Activated CD4-positive, alpha-beta T cell treated with anti-CD3 and anti-CD28 coated beads, Interleukin-2, amount 50 U/mL, for 4 hours (primary cell): ENCODE results near the gene GPR162.

ENCODE experiments used
- DNase-seq, 2 experiments: peaks; one replicate each; pipeline ENCODE4 v3.0.0-alpha.2; 2020

Gene GPR162

DNA sequence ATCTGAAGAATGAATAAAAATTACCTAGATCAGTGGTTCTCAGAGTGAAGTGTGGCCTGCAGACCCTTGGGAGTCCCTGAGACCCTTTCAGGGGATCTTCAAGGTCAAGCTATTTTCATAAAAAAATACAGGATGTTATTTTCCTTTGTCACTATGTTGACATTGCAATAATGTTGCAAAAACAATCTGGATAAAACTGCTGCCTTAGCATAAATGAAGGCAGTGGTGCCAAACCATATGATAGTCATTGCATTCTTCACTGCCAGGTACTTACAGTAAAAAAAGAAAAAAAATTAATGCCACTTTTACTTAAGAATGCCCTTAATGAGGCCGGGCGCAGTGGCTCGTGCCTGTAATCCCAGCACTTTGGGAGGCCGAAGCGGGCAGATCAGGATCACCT lies 34.3 kb upstream of the GPR162 start:
- DNase-seq, result no peak

DNA sequence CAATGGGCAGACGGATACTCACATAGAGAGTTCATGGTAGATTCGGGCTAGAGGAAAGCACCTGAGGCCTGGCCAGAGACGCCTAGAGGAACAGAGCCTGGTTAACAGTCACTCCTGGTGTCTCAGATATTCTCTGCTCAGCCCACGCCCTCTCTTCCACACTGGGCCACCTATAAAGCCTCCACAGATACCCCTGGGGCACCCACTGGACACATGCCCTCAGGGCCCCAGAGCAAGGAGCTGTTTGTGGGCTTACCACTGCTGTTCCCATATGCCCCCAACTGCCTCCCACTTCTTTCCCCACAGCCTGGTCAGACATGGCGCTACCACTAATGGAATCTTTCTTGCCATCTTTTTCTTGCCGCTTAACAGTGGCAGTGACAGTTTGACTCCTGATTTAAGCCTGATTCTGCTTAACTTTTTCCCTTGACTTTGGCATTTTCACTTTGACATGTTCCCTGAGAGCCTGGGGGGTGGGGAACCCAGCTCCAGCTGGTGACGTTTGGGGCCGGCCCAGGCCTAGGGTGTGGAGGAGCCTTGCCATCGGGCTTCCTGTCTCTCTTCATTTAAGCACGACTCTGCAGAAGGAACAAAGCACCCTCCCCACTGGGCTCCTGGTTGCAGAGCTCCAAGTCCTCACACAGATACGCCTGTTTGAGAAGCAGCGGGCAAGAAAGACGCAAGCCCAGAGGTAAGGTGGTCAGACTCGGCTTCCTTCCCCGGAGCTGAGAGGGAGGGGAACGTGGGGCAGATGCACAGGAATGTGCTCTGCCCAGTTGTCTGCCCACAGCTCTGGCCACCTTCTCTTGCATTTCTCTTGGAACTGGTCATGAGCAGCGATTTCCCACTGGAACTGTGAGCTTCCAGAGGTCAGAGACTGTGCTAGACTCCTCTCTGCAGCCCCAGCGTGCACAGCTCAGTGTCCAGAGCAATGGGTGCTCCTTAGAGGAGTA lies 32.4 kb upstream of the GPR162 start, which contains the start of gene CD4:
CD4 (plus strand) TSS at position 557 of the 953 bp plus-strand sequence. CDS start 10,611 bp downstream, outside the sequence.
- peak; percentile 61 to 62 for DNase-seq

DNA sequence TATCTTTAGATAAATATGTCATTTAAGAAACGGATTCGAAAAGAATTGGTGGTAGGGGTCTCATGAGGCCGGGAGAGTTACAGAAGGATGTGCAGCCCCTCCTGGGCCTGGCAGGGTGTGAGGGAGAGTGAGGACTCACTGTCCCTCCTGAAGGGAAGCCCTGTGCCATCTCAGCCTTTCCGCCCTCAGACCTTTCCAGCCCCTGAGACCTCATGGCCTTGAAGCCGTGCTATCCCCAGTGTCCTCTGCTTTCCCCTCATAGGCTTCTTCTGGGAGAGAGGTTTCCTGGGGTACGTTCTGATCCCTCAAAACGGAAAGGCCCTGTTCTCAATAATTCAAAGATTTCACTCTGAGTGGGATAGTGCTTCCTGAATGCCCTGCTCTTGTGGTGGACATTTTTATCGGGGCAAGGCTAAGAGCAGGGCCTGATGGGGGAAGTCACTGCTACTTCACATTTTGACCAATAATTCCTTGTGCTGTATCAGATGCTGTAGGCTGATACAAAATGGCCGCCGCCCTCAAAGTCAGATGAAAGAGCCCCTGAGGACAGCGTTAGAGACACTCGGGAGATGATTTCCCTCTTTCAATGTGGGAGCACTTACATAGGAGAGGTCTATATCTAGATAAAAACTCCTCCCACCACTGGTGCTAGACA lies 31.0 kb upstream of the GPR162 start:
- peak in 1 of 2 experiments; percentile 47 for DNase-seq

DNA sequence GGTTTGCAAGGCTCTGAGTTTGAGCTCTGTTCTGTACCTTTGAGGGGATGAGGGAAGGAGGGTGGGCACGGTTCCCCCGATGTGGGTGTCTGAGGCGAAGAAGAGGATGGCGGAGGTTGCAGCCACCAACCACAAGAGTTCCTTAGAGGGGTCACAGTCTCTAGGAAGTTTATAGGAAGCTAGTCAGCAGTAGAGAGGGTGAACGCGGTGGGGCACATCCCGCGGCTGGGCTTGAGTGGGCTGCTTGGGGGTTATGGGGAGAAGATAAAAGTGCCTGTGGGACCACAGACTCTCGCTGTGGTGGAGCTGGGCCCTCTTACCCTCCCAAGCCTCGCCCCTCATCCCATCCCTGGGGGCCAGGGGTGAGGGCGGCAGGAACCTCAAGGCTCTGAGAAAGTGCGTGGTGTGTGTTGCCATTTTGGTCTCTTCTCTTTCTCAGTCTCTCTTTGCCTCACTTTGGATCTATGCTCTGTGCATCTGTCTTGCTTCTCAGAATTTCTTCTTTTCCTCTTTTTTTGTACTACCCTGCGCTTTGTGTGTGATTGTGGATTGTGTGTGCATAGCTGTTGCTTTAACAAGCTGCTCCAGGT lies 29.6 kb upstream of the GPR162 start:
- no peak for DNase-seq

DNA sequence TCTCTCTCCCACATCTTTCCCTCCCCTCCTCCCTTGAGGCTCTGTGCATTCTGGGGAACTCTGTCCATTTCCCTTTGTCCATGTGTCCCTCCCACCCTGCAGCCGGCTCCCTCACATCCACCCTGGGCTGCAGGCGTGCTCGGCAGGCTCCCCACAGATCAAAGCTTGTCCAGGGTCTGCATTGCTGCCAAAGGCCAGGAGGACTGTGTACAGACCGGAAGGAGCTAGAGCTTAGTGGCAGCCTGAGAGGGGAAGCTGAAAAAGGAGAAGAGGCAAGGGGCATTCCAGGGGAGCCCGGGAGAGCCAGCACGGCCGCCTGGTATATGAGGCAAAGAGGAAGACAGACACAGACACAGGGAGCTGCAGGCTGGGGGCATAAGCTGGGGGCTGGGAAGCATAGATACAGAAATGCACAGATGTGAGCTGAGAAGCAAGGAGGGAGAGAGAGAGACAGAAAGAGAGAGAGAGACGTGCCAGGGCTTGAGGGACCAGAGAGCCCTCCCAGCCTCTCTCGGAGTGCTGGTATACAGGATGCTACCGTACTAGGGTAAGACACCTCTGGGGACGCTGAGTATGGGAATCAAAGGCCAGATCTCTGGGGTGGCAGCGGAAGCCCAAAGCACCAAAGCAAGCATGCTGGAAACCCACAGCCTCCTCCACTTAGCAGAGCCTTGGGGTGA lies 29.0 kb upstream of the GPR162 start:
- DNase-seq, result no peak

DNA sequence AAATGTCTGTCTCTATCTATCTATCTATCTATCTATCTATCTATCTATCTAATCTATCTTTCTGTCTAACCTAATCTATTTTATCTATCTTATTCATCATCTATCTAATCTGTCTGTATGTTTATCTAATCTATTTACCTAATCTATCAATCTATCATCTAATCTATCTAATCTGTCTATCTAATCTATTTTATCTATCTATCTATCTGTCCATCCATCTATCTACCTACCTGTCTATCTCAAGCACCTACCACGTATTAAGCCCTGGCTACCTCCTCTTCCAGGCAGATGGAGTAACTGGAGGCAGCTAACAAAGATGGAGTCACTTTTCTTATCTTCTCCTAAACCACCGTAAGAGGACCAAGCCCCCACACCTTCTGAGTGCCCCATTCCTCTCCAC lies 26.5 kb upstream of the GPR162 start:
- DNase-seq, result no peak

DNA sequence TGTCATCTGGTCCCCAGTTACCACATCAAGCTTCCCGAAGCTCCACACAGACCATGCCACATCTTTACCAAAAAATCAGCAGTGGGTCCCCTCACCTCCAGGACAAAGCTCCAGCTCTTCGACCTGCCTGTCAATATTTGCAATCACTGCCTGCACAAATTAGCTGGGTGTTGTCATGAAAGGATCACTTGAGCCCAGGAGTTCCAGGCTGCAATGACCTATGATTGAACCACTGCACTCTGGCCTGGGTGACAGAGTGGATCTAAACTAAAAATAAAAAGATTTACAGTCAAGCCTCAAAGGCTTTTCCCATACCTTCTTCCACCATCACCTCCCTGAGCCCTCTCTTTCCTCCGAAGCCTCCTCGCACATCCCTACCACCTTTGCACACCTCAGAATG lies 25.0 kb upstream of the GPR162 start:
- DNase-seq, result no peak

DNA sequence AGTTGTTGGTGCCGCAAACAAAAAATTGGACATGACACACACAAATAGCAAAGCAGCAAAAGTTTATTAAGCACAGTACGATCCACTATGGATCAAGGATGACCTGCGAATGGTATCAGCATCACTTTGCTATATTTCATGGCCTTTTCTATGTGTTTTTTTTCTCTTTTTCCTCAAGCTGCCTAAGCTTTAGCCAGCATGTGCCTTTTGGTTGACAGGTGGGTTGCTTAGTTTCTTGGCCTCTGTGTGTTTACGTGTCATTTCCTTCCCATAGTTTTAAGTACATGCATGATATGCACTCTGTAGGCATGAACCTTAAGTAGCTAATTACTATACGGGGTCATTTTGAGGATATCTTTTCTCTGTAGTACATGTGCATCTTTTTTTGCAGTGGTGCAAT lies 22.5 kb upstream of the GPR162 start:
- DNase-seq, result no peak

DNA sequence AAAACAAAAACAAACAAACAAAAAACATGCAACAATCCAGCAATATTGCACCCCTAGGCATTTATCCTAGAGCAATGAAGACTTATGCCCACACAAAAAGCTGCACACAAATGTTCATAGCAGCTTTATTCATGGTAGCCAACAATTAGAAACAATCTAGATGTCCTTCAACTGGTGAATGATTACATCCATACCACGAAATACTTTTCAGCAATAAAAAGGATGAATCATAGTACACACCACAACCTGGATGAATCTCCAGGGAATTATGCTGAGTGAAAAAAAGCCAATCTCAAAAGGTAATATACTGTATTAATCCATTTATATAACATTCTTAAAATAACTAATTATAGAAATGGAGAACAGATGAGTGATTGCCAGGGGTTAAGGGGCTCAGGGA lies 14.5 kb upstream of the GPR162 start:
- no peak for DNase-seq

DNA sequence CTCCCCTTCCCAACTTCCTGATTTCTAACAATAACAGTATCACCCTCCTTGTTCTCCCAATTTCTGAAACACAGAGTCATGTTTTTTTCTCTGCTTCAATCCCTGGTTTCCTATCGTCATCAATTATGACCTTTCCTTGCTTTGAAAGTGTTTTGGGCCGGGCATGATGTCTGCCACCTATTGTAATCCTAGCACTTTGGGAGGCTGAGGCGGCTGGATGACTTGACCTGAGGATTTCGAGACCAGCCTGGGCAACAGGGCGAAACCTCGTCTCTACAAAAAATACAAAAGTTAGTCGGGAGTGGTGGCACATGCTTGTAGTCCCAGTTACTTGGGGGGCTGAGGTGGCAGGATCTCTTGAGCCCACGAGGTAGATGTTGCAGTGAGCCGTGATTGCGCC lies 12.6 kb upstream of the GPR162 start:
- no peak for DNase-seq

DNA sequence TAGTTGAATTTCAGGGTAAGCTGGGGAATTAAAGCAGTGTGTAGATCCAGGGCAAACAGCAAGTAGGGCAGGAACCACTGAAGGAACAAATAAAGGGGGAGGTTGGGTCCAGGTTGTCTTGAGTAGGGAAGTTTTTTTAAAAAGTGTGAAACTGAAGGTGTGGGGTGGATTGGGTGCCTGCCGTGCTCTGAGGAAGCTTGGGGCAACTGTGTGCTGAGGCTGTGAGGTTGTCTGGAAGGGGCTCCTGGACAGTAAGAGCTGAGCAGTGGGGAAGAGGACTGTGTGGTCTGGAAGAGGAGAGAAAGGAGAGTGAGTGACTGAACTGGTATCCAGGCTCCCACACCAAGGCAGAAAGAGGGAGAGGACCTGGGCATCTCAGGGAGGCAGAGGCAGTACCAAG lies 10.9 kb upstream of the GPR162 start:
- DNase-seq, result no peak

DNA sequence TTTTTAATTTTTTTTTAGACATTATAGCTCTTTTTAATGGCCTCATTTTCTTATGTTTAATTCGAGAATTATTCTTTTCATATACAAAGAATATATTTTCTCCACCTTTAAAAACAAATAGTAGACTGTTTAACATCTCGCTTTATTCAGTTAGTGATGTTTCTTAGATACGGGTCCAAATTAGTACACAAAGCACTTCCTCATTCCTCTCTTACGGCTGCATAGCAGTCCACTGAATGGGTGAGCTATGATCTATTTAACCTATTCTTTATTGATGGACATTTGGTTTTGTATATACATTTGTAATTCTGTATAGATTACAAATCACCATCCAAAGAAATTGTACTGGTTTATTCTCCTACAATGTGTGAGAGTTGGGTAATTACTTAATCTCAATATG lies 8.3 kb upstream of the GPR162 start:
- DNase-seq, result no peak

DNA sequence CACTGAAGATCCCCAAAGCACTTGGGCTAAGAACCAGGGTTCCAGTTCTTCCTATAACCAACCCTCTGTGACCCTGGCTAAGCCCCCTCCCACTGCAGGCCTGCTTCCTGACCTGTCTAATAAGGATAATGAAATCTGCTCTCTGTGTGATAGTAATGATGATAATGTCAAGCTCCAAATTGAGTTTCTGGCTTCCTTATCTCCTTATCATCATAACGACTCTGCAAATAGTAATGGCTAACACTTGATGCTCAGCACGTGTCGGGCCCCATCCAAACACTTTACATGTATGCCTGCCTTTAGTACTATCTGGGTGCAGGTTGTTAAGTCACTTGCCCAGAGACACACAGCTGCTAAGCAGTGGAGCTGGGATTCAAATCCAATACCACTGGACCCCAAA lies 5.0 kb upstream of the GPR162 start:
- DNase-seq, result no peak

DNA sequence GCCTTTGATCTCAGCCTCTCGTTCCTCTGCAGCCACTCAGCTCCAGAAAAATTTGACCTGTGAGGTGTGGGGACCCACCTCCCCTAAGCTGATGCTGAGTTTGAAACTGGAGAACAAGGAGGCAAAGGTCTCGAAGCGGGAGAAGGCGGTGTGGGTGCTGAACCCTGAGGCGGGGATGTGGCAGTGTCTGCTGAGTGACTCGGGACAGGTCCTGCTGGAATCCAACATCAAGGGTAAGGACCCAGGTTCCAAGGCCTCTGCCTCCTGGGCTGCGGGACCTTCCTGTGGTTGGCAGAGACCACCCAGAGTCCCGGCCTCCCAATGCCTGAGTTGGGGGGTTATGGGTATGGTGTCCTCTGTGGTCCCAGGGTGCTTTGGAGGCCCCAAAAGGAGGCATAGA lies 4.5 kb upstream of the GPR162 start:
- no peak for DNase-seq

DNA sequence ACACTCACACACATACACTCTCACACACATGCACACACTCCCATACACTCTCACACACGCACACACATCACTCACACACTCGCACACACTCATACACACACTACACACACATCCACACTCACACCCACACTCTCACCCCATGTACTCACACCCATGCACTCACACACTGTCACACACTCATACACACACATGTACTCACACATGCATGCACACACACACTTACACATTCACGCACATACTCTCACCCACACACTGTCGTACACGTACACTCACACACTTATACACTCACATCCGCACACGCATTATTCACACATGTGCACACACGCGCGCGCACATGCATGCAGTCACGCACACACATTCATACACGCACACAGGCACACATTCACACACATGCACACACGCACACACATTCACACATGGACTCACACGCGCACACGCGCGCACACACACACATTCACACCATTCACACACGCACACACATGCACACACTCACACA lies 3.9 kb upstream of the GPR162 start:
- DNase-seq, result no peak

DNA sequence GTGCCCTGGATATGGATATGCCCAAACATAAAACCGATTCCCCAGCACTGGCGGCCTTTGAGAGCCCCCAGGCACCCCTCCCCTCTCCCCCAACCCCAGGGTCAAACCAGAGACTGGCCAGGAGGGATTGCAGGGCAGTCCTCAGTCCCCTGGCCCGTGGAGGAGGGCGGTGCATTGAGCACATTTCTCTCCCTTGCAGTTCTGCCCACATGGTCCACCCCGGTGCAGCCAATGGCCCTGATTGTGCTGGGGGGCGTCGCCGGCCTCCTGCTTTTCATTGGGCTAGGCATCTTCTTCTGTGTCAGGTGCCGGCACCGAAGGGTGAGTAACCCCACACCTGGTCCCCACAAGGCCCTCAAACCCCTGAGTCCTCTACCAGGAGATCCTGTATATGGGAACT lies 3.4 kb upstream of the GPR162 start:
- DNase-seq, result no peak

DNA sequence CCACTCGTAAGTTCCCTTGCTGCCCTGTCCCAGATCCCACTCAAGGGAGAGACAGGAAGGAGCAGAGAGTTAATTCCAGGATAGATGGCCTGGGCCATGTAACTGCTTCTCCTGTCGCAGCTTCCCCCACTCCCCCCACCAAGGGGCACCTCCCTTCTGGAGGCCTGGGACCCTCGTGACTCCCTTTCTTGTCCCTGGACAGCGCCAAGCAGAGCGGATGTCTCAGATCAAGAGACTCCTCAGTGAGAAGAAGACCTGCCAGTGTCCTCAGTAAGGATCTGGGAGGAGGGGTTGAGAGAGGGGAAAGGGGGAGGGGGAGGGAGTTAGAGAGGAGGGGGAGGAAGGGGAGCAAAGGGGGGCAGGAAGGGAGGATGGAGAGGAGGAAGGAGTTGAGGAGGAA lies 3.0 kb upstream of the GPR162 start:
- no peak for DNase-seq

DNA sequence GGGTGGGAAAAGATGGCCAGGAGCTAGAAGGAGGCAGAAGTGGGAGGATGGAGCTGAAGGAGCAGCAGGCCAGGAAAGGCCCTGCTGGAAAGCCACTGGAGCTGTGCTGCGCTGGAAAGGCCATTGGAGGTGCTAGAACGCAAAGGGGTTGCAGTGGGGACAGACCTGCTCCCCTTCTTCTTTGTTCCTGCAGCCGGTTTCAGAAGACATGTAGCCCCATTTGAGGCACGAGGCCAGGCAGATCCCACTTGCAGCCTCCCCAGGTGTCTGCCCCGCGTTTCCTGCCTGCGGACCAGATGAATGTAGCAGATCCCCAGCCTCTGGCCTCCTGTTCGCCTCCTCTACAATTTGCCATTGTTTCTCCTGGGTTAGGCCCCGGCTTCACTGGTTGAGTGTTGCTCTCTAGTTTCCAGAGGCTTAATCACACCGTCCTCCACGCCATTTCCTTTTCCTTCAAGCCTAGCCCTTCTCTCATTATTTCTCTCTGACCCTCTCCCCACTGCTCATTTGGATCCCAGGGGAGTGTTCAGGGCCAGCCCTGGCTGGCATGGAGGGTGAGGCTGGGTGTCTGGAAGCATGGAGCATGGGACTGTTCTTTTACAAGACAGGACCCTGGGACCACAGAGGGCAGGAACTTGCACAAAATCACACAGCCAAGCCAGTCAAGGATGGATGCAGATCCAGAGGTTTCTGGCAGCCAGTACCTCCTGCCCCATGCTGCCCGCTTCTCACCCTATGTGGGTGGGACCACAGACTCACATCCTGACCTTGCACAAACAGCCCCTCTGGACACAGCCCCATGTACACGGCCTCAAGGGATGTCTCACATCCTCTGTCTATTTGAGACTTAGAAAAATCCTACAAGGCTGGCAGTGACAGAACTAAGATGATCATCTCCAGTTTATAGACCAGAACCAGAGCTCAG lies 2.3 kb upstream of the GPR162 start:
- no peak for DNase-seq

DNA sequence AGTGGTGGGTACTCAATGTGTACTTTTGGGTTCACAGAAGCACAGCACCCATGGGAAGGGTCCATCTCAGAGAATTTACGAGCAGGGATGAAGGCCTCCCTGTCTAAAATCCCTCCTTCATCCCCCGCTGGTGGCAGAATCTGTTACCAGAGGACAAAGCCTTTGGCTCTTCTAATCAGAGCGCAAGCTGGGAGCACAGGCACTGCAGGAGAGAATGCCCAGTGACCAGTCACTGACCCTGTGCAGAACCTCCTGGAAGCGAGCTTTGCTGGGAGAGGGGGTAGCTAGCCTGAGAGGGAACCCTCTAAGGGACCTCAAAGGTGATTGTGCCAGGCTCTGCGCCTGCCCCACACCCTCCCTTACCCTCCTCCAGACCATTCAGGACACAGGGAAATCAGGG lies 1.5 kb upstream of the GPR162 start:
- DNase-seq, result no peak

DNA sequence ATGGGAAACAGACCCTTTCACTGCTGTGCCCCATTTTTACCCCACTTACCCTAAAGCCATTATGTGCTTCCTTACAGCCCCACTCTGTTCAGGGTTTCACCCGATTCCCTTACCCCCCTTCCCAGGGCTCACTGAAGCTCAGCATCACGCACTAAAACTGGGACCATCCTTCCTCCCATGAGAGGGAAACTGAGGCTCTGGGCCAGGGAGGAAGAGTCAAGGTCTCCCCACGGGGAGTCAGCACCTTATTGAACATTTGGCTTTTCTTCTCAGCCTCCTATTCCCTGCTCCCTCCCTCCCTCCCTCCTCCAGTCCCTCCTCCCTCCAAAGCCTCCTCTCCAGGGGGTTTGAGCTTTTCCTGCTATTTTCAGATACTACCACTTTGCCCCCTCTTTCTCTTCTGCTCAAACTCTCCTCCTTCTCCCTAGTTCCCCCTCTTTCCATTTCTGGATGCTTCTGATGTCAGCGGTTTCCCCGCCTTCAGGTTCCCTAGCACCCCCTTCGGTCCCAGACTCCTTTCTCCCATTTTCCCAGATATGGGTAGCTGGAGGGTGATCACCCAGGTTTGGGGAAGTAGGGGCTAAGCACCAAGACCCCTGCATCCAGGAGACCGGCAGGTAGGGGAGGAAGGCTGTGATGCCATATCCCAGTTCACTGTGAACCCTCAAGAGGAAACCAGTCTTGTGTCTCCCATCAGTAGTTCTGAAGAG lies 960 bp downstream of the GPR162 start:
- no peak for DNase-seq
